ENCODE results near the gene MLEC.
"Not testable (repeated sequence)": the region's sequence is repeated elsewhere in the genome, so short reads cannot be mapped to it uniquely, and the experiment has no call there.

MLEC gene

DNA sequence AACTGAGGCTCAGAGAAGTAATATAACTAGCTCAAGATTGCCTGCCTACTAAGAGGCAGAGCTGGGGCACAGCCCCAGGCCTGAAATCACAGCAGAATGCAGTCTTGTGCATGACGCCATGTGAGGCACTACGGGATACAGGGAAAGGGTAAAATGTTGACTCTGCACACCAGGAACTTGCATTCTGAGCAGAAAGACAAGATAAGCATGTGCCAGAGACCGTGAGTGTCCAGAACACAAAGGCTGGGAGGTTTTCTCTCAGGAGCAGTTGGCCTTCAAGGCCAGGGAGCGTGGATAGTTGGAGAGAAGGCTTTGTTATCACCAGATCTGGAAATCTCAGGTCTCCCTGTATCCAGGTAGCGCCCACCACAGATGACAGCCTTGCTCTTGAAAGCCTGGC, 23.2 kb upstream of the MLEC start:
- no peak for DNase-seq

DNA sequence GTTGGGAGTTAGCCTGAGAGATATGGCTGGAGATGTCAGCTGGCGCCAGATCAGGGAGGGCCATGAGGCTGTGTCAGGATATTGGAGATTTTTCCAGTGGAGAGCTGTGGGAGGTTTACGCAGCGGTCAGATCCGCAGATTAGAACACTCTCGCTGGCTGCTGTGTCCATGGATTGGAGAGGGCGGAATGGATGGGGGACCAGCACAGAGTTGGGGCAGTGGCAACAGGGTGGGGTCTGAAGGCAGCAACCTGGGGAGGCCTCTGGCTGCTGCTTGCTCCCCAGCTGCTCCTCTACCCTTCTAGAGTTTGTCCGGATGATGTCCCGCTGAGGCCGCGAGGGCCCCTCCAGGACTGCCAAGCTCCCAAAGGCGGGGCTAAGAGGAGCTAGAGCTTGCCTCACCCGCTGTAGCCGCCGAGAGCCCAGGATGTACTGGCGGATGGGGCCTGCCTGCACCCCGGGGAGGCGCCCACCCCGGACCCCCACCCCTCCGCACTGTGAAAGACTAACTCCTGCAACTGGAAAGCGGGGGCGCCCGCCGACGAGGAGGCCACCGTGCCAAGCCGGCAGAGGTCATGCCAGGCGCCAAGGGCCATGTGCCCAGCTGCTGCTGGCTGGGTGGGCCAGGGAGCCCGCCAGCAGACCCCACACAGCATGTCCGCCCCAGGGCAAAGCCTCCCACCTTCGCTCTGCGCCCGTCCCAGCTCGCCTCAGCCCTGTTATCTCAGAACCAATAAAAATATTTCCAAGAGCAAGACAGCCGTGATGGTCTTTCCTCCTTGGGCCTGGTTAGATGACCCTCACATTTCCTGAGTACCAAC, 20.2 kb upstream of the MLEC start:
- DNase-seq: no peak

DNA sequence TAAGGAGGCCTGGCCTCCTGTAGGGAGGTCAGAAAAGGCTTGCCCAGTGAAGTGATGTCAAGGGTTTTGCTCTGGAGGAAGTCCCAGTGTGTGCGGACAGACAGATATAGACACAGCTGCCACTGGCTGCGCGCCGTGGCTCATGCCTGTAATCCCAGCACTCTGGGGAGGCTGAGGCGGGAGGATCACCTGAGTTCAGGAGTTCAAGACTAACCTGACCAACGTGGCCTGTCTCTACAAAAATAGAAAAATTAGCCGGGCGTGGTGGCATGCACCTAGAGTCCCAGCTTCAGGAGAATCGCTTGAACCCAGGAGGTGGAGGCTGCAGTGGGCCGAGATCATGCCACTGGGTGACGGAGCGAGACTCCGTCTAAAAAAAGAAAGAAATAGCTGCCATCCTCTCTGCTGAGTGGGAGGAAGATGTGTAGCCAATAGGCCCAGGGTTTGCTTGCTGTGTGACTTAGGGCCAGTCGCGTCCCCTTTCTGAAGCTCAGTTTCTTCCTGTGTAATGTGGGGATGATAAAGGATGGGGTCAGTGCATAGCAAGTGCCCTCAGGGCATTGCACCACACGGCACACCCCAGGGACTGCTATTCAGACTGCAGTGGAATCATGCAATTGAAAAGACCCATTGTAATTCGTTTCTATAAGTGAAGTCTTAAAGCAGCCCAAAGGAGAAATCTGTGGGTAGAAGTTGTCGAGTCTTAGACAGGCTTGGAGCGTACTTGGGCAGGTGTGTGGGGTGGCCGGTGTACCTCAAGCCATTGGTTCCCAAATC, 18.7 kb upstream of the MLEC start:
- no peak for DNase-seq

DNA sequence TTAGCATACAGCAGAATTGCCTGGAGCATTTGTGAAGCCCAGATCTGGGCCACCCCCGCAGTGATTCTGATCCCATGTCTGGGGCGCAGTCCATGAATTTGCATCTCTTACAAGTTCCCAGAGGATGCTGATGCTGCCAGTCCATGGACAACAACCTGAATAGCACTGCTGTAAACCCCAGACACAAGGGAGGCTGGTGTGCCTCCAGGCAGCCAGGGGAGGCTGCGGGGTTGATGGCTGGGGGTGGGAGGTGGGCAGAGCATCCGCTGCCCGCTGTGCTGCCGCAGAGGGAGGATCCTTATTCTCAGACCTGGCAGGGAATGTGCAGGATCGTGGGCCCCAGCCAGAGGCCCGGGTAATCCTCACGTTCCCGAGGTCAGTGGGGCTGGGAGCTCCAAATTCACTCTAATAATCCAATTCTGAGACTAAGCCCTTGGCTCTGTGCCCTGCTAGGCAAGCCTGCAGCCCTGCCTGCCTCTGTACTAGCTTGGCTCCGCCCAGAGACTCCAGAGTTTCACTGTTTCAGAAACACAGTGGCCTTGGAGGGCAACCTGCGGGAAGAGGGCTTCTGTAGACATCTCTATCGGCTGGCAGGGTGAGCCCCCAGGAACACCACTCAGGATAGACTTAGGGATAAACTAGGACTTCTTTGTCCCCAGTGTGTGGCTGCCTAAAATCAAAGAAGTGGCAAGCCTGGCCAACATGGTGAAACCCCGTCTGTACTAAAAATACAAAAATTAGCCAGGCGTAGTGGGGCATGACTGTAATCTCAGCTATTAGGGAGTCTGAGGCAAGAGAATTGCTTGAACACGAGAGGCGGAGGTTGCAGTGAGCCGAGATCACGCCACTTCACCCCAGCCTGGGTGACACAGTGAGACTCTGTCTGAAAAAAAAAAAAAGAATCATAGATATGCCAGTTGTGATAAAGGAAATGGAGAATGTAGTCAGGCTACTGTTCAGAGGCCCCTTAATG, 17.8 kb upstream of the MLEC start:
- DNase-seq: no peak

DNA sequence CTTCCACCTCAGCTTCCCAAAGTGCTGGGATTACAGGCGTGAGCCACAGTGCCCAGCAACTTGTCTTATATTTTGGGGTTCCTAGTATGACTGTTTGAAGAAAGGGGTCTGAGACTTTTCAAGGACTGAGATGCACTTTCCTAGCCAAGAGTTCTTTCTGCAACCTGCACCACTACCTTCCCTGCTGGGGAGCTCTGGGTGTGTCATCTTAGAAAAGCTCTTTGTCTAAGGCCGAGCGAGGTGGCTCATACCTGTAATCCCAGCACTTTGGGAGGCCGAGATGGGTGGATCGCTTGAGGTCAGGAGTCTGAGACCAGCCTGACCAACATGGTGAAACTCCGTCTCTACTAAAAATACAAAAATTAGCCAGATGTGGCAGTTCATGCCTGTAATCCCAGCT, 16.7 kb upstream of the MLEC start:
- DNase-seq: not testable (repeated sequence)

DNA sequence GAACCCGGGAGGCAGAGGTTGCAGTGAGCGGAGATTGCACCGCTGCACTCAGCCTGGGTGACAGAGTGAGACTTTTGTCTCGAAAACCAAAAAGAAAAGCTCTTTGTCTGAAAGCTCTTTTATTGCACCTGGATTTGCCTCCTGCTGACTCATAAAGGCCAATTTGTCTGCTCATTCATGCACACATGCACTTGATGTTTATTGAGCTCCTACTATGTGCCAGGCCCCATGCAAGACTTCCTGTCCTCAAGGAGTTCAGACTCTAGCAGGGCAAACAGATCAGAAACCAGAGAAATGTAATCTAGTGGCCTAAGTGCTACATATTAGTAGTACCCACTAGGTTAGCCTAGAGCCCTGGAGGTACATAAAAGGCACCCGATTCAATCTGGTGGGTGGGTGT, 16.3 kb upstream of the MLEC start:
- no peak for DNase-seq

DNA sequence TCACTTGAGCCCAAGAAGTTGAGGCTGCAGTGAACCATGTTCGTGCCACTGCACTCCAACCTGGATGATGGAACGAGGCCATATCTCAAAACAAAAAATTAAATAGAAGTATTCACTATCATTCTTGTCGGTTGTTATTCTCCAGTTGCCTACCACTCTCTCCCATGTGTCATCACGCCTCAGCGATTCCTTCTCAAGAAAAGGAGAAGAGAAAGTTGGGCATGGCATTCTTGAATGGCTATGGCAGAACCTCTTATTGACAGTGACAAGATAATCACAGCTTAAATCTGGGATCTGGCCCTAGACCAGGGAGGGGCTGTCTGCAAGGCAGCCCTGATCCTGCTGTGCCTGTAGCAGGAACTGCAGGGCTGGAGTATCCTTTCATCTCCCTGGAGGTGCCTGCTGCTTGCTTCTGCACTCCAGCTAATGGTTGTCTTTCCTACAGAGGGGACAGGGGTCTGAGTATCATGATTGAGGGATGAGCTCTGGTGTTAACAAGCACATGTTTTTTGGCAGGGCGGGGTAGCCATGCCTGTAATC, 12.8 kb upstream of the MLEC start:
- no peak for DNase-seq

DNA sequence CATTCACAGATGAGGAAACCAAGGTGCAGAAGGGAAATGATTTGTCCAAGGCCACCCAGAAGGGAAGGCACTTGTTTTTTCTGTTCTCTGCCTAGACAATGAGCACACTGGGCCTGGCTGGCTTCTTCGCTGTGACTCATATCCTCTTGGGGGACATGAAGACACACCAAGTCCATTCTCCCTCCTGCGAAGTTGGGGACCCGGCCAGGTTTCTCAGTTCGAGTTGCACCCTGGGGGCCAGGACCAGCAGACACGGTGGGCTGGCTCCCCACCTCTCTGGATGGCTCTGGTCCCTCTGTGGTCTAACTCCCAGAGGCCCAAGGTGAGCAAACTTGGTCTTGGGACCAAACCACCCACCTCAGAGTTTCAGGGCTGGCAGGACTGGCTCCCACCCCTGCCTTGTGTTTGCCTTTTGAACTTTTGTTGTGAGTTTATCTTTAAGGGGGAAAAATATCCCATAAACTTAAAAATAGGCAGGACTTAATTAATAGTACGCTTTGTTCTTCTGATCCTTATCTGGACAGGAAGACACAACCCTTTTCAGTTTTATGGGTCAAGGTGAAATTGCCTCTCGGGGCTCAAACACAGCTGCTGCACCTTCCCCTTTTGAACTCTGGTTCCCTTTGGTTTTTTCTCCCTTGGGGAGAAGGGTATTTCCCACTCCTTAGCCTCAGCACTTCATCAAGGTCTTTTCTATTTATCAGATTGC, 9.0 kb upstream of the MLEC start:
- peak; percentile 22 for DNase-seq

DNA sequence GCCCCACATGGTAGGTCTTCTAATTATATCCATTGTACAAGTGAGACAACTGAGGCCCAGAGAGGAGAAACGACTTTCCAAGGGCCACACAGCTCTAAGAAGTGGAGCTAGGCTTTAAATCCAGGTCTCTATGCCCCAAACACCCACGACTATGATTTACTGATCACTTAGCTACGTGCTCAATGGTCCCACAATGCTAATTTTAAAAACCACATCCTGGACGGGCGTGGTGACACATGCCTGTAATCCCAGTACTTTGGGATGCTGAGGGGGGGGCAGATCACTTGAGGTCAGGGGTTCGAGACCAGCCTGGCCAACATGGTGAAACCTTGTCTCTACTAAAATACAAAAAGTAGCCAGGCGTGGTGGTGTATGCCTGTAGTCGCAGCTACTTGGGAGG, 8.4 kb upstream of the MLEC start:
- DNase-seq: no peak

DNA sequence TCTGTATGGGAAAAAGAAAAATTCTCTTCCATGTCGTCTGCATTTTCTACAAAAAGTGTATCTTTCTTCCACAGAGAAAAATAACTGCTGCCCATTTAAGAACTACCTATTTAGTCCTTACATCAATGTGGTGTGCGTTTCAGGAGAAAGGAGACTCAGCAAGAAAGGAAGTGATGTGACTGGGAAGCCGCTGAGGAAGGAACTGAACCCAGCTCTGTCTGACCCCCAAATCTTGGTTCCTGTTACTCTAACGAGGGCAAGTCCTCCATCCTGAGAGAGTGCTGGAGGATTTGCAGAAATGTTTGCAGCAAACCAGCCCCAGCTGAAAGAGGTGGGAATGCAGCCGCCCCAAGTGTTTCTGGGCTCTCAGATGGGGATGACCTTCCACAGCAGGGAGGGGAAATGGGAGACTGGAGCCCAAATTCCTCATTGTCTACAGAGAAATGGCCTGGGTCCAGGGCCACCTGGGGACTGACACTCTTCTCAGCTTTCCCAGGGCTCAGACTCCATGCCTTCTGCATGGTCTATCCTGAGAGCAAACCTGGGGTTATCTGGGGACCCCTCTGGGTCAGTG, 6.7 kb upstream of the MLEC start:
- no peak for DNase-seq

DNA sequence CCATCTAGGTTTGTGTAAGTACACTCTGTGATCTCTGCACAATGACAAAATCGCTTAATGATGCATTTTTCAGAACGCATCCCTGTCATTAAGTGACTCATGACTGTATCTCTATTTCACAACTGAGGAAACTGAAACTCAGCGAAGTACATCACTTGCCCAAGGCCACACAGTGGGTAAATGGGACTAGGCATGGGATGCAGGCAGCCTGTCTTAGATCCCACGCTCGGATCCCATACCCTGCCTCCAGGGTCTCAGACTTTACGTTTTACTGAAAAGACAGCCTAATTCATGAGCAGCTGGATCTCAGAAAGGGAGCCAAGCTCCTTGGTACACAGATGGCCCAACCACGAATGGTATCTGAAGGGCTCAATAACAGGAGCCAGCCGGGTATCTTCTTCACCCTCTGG, 2.4 kb upstream of the MLEC start:
- no peak for DNase-seq

DNA sequence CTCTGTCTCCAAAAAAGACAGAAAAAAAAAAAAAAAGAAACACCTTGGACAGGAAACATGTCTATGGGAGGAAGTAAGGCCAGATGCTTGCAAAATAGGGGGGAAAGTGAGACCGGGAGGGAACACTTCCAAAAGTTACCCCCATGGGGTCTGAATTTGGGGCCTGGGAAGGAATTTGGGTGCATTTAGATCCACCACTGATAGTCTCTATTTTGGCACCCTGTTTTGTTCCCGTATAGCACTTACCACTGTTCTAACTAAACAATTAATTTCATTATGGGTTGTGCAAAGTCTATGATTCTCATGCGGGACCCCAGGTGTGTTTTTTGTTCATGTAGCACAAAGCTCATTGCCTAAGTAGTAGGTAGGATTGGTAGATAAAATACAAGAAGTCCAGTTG, 1.4 kb upstream of the MLEC start:
- DNase-seq: no peak

DNA sequence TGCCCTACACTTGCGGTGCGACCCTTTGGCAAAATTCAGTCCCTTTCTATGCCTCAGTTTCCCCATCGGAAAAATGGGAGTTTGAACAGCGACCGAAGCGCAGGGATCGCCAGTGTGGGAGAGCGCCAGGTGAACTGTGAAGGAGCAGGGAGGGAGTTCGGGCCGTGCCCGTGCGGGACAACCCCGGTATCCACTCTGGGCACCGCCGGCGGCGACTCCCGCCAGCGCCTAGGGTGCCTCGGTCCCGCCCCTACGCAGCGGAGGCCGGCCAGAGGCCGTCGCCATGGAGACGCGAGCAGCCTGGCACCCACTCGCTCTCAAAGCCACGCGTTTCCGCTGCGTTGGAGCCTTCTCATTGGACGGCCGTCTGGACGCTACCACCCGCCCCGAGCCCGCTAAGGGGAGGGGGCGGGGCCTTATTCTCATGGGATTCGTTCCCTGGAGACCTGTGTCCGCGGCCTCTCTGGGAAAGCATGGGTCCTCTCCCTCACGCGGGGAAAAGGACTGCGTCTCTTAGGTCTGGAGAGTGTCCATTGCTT, 729 bp upstream of the MLEC start:
- peak; percentile 98 for DNase-seq

DNA sequence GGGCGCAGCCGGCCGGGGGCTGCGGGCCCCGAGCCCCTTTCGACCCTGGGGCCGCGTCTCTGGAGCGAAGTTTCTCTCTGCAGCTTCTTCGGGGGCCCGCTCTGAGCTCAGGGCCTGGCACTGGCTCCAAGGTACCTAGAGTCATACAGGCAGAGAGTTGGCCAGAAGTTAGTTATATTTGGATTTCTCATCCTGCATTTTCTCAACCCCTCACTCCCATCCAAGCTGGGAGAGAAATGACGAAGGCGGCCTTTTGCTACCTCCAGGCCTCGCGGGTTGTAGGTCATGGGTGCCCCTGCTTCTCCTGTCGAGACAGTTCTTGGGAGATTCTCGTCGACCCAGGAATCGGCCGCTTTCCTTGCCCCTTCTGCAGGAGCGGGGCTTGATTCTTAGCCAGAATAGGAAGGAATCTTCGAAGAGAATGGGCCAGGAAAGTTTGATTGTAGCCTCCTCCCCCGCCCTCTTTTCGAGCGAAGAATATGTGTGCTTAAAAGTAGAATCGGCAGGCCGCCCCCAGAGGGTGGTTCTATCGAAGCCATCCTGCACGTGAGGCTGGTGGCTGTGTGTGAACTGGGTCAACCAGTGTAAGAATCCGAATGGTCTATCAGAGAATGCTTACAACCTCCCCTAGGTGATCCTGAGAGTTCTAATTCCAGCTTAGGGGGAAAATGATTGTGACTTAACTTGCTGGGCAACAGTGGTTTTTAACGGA, 785 bp downstream of the MLEC start:
- DNase-seq: peak; percentile 47

DNA sequence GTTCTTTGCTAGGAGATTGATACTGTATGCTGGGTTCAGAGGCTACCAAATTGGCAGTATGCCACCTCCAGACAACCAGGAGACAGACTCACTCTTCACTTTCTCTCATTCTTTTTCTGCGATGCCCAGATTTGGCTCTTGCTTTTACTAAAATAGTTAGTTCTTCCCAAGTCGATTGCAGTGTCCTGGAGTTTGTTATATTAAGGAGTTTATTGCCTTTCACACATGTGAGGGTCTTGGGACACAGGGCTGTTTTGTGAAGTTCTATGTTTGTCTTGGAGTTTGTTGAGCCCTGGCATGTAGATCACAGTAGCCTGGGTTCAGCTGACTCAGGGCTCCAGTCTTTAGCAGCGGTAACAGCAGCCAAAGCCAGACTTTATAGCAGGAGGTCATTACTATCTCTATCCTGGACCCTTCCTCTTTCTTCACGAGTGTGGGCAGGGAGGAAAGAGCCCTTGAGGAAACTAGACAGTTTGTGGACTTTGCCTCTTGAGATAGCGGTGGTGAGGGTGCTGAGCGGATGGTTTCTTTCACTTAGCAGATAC, 1.6 kb downstream of the MLEC start:
- no peak for DNase-seq

DNA sequence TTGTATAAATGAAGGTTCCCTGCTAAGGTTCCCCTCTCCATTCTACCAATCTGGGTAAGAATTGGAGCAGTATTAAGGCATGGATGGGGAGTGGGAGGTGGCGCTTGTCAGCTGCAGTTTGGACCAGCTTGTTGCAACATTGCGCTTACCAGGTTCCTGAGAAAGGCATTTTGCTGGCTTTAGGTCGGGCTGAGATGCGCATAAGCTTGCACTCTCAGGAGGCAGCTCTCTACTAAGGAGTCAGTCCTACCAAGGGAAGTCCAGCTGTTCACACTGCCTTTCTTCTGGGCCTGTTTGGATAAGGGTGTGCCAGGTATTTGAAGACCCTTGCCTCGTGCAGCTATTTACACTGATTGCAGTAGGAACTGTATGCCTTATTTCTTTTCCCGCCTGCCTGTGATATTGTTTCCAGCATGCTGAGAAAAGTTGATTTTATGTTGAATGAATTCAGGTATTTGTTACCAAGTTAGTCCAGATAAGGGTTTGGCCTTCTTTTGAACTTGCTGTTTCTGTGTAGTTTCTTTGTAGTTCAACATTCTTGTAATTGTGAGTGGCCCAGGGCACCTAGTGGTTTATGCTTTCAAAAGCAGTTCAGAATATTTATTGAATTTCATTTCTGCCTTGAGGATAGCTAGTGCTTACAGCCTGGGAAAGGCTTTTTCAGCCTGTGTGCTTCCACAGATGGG, 2.6 kb downstream of the MLEC start:
- no peak for DNase-seq

DNA sequence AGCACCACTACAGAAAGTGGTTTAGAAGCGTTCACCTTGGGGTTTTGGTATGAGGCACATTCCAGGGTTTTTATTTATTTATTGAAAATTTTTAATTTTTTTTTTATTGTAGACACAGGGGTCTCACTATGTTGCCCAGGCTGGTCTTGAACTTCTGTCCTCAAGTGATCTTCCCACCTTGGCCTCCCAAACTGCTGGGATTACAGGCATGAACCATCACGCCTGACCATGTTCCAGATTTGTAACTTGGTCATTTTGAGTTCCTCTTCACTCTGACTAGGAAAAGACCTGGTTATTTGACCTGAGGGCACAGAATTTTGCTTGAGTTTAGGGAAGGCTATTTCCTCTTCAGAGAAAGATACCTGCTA, 3.1 kb downstream of the MLEC start:
- no peak for DNase-seq

DNA sequence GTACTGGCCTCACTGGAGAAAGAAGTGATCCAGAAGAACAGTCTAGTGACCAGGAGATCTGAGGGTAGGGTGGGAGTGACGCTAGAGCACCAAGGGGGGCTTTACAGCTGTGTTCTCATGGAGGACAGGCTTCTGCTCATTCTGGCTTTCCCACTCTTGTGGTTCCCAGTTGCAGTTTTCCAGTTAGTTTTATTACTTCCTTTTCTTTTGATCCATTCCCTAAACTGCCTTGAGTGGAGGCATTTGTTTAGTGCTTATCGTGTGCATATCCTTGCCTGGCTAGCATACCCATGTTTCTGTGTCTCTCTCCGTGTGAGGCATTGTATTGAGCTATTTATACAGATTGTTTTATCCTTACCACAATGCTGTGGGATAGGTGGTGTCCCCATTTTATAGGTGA, 4.0 kb downstream of the MLEC start:
- DNase-seq: no peak

DNA sequence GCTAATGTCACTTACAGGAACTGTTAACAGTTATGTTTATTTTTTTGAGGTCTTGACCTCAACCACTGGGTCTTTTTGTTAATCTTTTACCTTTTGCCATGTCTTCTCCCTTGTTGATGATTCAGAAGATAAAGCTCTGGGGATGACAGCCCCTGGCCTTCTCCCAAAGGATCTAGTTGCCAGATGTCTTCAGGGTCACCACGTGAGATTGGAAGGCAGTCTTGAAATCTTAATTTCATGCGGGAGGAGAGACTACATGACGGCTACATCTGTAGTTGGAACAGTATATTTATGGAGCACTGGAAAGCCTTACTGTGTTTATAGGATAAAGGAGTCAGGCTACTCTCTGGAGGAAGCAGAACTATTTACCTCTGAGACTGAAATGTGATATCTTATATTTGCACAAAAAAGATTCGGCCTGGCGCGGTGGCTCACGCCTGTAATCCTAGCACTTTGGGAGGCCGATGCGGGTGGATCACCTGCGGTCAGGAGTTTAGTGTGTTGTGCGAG, 5.6 kb downstream of the MLEC start:
- DNase-seq: no peak

DNA sequence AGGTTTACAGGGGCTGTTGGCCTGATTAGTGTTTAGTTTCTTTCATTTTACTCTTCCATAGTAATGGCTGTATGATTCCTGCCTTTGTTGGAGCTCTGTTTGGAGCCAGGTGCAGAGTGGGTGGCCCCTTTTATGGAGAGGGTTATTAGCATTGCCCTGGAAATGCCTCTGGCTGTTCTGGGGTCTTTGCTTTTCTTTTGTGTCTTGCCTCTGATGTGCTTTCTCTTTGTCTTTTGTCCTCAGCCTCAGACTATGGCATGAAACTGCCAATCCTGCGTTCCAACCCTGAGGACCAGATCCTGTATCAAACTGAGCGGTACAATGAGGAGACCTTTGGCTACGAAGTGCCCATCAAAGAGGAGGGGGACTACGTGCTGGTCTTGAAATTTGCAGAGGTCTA, 6.9 kb downstream of the MLEC start:
- no peak for DNase-seq
